SK-N-MC (cell line): ENCODE results near the gene BCAS3.

Source experiments
- EZH2 ChIP-seq: fragments of 200-600 bp; sonication (generic); IDR thresholded peaks from one replicate; pipeline ENCODE4 v1.6.1; 2017; ENCODE audit warnings: antibody characterized with exemption
- POLR2AphosphoS5 ChIP-seq: IDR thresholded peaks from 2 replicates; pipeline ENCODE4 v1.6.1; 2012; ENCODE audit warnings: mild to moderate bottlenecking, low read depth, low read length, borderline replicate concordance

DNA sequence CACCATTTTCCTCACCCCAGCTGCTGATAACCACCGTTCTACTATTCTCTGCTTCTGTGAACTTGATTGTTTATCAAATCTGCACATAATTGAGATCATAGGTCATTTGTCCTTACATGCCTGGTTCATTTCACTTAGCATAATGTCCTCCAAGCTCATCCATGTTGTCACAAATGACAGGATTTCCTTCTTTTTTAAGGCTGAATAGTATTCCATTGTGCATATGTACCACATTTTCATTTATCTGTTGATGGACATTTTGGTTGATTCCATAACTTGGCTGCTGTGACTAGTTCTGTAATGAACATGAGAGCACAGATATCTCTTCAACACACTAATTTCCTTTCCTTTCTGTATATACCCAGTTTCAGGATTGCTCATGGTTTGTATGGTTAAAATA, 496.7 kb downstream of the BCAS3 start:
- TF ChIP-seq POLR2AphosphoS5 (no peak), EZH2 (no peak)
